GM18499 (cell line): ENCODE results near the gene UNC13C.
"Not testable (repeated sequence)": the region's sequence is repeated elsewhere in the genome, so short reads cannot be mapped to it uniquely, and the experiment has no call there.

Source experiments
- ATAC-seq: cut with Tn5 transposase; IDR thresholded peaks from one replicate; pipeline ENCODE4 v1.9.1; 2021; ENCODE audit warnings: moderate number of reproducible peaks; ENCODE audit not compliant: insufficient read depth, unreplicated experiment

Gene UNC13C

DNA sequence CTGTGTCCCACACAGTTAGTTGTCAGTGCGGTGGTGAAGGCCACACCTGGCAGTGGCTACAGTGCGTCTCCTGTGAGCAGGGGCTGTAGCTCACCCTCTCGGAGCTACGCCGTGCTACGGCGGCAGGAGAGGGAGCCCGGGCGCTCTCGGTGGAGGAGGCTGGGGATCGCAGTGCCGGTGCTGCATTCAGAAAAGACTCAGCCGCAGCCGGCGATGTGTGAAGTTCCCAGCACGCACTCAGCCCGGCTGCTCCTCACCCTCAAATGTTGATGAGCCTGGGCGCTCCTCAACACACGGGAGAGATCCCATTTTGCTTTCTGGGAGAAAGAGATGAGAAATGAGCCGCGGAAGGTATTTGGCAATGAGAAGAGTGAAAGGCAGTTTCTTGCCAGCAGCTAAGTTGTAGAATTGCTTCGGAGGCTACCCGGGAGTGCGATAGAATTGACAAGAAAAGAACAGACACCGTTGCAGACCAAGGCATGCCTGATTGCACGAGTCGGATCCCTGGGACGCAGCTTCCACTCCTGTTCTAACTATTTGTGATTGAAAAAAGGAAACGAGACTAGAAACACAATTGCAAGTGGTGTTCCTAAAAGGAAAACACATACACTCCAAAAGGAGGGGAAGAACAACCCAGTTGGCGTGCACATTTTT lies at the start of gene UNC13C:
UNC13C (plus strand) TSS at position 189 of the 654 bp plus-strand sequence. CDS start 34,463 bp downstream, outside the sequence.
- ATAC-seq, result no peak

DNA sequence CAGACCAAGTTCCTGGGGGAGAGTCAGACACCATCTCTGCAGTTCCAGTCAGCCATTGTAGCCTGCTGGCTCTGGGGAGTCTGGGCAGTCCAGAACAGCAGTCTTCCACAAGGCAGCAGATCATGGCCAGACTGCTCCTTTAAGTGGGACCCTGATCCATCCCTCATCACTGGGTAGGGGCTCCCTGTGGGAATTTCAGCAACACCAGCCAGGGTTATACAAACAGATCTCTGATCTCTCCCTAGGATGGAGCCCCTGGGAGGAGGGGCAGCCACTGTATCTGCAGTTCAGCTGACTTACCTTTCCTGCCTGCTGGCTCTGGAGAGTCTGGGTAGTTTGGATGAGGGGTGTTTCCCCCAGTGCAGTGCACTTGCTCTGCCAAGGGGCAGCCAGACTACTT lies 42.1 kb upstream of the UNC13C start:
- no peak for ATAC-seq

DNA sequence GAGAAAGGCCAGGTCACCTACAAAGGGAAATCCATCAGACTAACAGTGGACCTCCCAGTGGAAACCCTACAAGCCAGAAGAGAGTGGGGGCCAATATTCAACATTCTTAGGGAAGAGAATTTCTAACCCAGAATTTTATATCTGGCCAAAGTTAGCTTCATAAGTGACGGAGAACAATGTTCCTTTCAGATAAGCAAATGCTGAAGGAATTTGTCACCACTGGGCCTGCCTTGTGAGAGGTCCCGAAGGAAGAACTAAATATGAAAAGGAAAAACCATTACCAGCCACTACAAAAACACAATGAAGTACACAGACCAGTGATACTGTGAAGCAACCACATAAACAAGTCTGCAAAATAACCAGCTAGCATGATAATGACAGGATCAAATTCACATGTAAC lies 40.6 kb upstream of the UNC13C start:
- ATAC-seq, result not testable (repeated sequence)

DNA sequence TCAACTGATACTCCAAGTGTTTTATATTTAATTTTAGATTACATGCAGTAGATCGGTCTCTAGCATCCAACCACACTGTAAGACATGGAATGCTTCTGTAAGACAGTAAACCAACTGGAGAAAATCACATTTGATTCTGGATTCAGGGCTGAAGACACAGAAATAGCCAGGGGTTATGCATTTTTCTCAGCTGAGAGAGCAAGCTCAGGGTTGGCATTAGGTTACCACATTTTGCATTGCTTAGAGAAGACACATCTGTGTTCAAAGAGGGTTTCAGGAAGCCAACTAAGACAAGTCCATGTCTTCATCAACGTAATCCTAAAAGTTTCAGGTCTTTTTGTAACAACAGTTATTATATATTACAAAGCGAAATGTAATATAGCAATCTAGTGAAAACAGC lies 27.7 kb upstream of the UNC13C start:
- ATAC-seq, result no peak

DNA sequence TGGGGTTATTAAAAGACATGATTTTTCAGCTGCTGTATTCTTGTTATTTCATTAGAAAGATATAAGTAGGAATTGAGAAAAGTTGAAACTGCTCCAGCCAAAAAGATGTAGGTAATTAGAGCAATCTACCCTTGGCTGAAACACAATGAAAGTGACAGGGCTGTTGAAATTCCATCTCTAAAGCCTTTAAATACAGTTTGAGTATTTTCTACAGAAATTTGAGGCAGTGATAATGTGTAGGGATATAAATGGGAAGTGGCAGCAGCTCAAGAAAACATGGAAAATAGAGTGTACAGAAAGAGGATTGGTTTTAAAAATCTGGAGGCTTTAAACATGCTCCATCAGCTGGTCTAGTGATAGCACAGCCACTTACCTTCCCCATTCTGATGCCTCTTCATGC lies 22.8 kb upstream of the UNC13C start:
- no peak for ATAC-seq

DNA sequence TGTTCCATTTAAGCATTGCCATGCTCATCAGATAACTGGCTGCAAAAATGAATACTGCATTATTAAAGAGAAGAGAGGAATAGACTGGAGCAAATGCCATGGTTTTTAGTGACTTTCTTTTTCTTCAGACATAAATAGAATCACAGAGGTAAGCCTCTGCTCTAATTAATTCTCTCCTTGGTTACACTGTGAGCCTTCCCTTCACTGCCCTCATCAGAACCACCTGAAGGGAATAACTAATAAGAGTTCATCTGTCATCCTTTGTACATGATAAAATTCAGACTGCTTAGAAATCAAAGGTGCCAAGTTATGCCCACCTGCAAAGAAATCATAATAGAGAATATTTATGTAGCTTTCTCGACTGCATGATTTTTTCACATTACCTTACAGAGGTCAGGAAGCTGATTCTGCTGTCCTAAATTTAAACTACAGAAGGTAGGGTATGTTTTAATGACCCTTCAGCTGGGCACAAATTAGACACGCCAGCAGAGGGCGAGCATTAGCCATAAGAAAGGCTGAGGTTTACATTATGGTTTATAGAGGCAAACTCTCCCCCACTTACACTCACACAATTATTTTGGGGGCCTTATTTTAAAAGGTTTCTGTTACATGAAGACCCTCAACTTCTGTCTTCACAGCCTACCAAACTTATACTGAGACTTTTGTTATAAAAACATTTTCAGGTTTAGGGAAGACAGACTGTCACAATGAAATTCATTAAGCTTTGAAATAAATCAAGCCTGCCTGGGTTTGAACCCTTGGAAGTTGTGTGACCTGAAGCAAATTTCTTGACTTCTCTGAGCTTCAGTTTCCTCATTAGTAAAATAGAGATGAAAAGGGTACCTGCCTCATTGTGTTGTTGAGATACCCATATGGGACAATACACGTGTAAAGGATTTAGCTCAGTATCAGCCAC lies 15.3 kb upstream of the UNC13C start:
- ATAC-seq, result no peak

DNA sequence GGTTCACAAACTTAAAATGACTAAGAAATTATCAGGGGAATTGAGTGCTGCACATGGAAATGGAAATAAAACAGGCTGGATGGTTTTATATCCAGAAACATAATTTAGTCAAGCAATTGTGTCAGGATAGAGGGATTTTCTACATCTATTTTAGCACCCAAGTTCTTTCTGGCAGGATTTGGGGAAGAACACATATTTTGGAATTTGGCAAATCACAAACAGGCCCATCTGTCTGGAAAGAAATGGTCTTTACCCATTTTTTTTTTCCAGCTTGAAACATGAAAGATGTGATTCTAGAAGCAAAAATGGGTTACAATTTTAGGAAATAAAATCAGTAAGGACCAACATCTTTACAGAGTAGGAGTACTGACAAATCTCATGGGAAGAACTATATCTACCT lies 14.4 kb upstream of the UNC13C start:
- no peak for ATAC-seq

DNA sequence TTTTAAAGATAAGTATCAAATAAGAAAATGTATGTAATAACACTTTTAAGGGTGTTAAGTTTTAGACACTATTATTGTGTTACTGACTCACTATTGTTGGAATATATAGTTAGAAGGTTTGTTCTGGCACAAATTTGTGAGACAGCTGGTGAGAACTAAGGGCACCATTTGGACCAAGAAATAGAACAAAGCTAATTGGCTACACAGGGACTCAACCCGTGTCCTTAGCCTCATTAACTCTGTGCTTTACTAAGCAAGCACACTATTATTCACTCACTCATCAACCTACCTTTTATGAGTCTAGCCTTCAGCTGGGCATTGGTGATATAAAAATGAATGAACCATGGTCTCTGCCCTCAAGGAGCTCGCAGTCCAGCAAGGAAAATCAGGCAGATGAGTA lies 4.1 kb upstream of the UNC13C start:
- no peak for ATAC-seq

DNA sequence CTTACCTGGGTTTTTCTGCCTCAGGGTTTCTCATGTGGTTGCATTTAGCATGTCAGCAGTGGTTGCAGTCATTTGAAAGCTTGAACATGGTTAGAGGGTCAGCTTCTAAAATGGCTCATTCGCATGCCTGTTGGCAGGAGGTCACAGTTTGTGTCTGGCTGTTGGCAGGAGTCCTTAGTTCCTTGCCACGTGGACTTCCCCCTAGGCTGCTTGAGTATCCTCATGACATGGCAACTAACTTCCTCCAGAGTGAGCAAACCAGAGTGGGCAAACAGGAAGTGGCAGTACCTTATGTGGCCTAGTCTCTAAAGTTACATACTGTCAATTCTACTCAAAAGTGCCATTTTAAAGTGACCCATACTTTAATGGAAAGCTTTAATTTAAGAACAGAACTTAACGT lies 3.4 kb upstream of the UNC13C start:
- no peak for ATAC-seq

DNA sequence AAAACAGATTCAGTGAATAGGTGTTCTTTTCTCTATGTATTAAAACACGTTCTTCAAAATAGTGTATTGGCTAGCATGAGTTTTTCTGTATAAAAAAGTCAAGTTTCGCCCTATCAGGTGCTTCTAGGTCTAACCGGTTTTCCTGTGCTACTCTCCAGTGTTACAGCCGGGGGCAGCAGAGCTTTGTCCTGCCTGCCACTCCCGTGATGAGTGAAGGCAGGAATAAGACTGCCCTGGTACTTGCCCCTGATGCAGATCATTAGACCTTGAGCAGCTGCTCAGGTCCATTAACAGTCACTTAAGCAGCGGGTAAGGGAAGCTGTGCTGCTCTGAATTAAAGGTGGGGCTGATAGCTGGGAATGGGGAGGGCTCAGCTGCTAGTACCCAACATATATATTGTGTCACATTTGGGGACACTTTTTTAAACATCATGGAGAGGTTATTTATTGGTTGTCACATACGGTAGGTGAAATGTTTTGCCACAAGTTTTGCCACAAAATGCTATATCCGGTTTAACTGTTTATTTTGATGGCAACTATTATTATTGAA lies 1.3 kb upstream of the UNC13C start:
- no peak for ATAC-seq

DNA sequence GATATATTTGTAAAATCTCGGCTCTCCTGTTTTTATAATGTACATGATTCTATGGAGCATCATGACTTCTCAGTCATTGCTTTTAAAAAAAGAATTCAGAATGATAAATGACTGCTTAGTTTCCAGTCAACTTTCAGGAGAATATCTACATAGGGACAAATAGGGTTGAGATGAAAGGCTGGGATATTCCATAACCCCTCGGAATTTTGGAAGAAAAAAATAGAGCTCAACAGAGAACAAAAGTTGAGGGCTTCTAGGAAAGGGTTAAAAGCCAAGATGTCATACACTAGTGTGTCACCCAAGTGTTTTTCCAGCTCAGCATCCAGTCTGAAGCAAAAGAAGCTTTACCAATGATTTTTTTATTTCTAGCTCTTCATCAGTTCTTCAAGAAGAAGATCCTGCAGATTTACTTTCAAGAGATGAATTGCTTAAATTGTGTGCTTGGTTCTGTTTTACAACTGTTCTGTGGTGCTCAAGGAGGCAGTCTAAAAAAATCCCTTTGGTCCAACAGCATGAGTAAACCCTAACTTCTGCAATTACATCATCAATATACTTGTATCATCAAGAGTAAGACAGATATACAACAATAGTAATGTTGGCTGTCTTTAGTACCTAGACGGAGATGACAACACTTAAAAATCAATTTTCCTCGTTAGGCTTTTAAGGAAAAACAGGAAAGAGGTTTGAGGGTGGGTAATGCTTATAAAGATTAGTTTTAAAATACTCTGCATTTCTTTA lies 979 bp downstream of the UNC13C start:
- no peak for ATAC-seq

DNA sequence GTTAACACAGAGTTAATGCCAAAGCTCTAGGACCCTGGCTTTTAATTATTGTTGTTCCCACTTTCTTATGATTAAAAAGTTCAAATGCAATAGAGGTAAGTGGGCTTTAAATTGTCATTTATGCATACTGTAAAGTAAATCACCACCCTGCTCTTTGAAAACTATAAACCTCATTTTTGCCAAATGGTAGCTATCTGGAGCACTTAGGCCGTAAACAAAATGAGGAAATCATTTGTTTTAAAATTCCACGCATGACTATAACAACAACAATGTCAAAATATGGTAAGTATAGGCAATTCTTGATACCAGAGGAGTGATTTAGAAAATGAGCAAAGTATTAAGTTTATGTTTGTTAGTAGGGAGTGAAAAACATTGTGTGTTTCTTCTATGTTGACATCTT lies 1.8 kb downstream of the UNC13C start:
- no peak for ATAC-seq

DNA sequence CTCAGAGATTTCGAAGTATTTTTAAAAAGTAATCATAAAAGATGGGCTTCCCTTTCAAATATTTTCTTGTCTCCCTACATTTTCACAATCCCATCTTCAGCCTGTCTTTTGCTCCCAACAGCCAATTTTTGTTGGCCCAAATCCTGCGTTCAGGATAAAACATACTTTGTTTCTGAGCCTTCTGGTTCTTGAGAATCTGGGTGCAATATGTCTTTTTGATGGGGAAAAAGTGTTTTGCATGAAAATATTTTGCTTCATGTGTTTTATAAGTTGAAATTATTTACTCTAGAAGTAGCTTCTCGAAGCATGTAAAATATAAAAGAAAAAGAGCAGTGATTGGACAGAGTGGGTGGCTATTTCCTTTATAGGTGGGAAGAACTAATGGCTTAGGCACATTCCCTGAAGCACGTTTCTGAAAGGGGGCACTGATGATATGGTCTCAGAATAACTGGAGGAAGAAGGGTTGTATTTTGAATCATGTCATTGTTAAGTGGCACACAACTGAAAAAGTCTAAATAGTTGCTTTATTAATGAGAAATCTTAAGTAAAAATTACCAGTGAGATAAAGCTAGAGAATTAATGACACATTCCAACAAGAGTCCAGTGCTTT lies 3.9 kb downstream of the UNC13C start:
- no peak for ATAC-seq

DNA sequence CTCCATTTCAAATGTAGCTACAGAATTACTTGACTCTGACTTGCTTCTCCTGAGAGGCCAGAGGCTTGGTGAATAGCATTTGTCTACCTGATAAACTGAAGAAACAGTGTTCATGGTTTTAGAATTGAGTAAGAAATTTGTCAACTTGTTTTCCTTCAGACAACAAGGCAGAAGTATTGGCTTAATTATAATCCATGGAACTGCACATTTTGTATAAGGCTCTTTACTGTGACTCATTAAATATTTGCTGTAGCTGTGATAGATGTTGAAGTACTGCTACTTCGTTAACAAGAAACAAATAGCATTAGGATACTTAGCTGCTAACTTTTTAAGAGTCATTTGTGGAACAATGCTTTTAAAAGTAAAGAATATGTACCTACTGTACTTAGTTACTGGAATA lies 4.6 kb downstream of the UNC13C start:
- ATAC-seq, result no peak

DNA sequence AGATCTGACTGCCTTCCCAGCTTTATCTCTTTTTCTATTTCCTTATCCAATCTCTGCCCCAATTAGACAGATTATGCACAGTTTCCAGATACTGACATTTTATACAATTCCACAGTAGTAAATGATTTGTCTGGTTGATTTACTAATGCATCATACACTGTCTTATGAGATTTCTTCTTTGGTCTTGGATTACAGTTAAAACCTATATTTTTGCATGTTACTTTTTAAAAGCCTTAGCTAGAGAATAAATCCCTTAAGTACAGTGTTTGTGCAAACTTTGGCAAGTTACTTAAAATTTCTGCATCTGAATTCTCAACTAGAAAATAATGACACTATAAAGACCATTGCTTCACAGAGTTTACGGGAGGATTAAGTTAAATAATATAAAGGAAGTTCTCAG lies 6.0 kb downstream of the UNC13C start:
- no peak for ATAC-seq

DNA sequence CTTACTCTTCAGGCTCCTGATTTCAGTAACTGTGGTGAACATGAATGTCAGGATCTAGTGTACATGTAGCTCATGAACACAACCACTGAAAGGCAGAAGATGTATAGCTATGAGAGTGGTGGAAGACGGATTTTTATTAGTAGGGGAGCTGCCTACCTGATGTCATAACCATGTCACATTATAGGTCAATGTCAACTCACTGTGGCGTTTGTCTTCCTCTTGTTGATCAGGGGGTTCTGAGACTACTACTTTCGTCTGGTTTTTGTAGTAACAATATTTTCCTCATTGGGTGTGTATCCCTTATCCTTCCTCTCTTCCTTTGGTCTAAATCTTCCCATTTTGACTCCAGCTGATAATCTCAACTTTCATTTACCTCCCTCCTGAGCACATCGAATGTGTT lies 7.3 kb downstream of the UNC13C start:
- ATAC-seq, result no peak

DNA sequence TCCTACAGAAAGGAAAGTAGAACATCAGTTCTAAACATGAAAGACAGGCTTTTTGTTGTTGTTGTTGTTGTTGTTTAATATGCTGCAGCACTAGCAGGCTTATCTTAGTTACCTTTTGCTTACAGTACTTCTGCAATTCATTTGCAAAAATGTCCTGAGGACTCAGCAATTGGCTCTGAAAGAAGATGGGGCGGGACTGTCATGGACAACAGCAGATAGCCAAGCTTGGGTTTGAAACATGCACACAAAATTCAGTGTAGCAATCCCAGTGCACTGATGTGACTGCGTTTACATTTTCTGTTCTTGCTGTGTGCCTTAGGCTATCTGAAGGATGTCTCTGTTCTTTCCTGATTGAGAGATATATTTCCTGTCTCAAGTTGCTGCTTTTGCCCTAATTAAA lies 9.2 kb downstream of the UNC13C start:
- ATAC-seq, result no peak

DNA sequence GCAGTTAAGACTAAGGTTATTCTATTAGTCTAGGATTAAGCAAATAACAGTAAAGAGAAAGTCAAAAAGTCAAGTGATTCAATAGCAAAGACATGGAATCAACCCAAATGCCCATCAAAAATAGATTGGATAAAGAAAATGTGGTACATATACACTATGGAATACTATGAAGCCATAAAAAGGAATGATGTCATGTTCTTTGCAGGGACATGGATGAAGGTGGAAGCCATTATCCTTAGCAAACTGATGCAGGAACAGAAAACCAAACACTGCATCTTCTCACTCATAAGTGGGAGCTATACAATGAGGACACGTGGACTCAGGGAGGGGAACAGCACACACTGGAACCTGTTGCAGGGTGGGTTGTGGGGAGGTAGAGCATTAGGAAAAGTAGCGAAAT lies 29.0 kb downstream of the UNC13C start:
- ATAC-seq, result no peak

DNA sequence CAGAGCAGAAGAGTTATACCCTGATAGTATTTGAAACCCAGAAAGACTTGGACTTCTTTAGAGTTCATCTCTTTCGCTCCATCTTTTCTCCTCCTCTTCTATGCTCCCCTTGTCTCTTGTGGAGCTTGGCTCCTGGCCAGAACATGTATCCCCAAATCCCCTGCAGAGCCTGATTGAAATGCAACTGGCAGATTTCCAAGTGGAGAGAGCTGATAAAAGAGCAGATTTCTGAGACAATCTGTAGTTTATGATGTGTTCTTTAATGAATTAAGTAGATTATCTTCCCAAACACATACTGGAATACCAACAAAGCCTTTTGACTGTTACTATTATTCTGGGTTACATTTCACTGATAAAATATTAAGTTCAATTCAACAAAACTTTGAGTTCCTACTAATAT lies 33.4 kb downstream of the UNC13C start:
- ATAC-seq, result no peak

DNA sequence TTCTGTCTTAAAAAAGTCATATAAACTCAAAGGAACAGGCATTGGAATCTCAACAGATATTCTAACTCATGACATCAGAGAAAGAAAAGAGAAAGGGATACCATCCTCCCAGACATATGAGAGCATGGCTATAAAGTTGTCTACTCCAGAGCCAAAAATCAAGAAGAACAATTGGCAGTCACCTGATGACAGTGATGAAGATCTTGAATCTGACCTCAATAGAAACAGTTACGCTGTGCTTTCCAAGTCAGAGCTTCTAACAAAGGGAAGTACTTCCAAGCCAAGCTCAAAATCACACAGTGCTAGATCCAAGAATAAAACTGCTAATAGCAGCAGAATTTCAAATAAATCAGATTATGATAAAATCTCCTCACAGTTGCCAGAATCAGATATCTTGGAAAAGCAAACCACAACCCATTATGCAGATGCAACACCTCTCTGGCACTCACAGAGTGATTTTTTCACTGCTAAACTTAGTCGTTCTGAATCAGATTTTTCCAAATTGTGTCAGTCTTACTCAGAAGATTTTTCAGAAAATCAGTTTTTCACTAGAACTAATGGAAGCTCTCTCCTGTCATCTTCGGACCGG lies 35.9 kb downstream of the UNC13C start:
- ATAC-seq, result no peak
